ENCODE data around the gene TRMT2A.

Gene TRMT2A

DNA sequence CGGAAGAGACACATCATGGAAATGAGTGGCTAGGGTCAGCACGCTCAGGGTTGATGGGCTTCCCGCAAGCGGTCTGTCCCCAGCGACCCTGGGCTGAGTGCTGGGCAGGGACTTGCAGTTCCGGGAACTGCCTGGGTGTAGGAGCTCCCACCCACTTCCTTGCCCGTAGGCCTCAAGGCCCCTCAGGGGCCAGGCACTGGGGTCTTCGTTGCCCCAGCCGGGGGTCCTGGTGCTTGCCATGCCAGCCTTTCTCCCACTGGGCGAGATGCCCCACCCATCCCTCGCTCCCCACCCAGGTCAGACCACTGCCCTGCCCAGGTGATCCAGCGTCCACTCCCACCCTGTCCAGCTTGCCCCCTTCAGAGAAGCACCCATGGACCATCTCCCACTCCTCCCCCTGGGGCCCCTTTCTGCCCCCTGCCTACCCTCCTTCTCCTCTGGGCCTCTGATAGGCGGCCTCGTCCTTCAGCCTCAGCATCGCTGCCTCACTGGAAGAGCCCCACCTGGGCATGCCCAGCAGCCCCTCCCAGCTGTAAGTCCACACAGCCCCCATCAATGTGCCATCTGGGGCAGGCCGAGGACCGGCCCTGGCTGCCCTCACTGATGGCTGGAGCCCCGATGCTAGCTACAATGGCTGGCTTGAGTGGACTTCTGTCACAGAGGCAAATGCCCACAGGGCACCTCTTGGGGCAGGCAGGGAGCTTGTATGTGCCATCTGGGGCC is 54.8 kb downstream of the TRMT2A start:
- no peak for DNase-seq (ENCODE audit: low spot score)
